Stimulated activated CD8-positive, alpha-beta memory T cell treated with anti-CD3 and anti-CD28 coated beads, Interleukin-12 subunit alpha, Interleukin-12 subunit beta, amount 100 ng/mL, for 24 hours (primary cell): ENCODE data around the gene CLRN1.
"Not testable (repeated sequence)": the region's sequence is repeated elsewhere in the genome, so short reads cannot be mapped to it uniquely, and the experiment has no call there.

Source experiments
- DNase-seq: peaks from one replicate; pipeline ENCODE4 v3.0.0-alpha.2; 2020; ENCODE audit errors: extremely low read depth

CLRN1 gene, protein sequence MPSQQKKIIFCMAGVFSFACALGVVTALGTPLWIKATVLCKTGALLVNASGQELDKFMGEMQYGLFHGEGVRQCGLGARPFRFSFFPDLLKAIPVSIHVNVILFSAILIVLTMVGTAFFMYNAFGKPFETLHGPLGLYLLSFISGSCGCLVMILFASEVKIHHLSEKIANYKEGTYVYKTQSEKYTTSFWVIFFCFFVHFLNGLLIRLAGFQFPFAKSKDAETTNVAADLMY

DNA sequence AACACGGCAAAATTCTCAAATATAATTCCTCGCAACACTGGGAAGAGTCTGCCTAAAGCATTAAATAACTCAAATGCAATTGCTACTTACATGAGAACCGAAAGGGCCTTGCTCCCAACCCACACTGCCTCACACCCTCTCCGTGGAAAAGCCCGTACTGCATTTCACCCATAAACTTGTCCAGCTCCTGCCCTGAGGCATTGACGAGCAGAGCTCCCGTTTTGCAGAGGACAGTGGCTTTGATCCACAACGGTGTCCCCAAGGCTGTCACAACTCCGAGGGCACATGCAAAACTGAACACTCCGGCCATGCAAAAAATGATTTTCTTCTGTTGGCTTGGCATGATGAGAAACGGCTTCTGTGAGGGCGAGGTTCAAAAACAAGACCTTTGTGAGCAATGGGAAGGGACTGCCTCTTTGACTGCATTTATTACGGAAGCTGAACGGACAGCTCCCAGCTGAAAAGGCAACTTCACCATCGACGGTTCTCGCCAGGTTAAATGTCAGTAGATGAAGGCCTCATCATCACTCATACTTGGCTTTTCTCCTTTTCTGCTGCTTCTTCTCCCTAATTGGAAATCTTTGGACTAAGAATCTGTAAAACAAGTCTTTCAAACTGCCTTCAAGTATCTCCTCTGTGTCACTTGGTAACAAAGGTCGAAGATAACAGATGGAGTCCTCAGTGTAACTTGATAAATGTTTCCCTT lies at the start of gene CLRN1:
CLRN1 (minus strand) TSS at position 362 of the 706 bp plus-strand sequence; CDS start at position 343, 19 bp downstream.
- no peak for DNase-seq

DNA sequence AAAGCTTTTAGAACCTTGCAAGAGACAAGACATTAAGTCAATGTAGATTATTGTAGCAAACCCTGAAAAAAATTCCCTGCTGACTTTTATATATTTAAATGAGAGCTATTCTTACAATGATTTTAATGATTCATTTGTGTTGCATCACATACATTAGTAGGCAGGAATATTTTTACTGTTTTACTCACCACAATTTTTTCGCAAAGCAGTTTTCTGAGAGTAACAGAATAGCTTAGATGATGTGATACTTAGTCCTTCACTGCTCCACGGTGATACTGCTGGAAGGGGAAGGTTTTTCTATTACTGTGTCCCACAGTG lies 43.9 kb upstream of the CLRN1 start:
- no peak for DNase-seq

DNA sequence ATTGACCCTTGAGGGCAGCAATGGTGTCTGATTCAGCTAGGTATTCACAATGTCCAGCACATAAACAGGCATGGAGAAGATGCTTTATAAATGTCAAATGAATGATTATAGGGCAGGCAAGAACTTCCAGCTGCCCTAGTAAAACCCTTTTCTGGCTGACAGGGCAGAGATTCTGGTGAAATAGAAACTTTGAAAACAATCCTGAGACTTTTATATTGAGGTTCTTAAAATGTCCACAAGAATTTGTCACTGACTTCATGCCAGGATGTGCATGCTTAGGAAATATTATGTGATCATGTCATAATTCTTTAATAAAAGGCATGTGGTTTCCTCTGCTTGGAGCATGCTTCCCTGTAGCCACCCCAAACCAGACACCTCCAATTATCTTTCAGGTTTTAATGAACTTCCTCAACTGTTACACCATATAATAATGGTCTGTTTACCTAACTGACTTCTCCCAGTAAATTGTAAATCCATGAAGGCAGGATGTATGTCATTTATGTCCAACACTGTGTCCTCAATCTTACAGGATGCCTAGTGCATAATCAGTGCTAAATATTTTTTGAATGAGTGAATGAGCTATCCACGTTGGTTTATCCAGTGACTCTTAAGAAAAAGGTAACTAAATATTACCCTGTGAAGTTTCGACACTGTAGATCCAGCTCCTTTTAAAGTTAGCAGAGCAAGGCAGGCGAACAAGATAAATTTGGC lies 43.4 kb upstream of the CLRN1 start:
- DNase-seq = no peak

DNA sequence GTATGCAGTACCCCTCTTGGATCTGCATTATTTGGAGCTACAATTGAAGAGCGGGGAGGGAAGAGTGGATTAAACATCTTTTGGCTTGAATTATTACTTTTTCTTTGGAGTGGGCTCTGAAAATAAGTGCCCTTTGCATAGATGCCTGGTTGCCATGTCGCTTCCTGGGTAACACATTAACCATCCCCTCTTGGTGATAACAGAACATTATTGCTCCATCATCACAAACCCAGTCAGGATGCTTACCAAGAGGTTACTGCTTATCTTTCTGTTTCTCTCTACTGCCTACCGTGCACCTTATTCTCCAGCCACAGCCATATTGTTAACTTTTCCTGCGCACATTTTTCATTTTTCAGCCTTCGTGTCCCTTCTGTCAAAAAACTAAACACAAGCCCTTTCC lies 42.7 kb upstream of the CLRN1 start:
- no peak for DNase-seq

DNA sequence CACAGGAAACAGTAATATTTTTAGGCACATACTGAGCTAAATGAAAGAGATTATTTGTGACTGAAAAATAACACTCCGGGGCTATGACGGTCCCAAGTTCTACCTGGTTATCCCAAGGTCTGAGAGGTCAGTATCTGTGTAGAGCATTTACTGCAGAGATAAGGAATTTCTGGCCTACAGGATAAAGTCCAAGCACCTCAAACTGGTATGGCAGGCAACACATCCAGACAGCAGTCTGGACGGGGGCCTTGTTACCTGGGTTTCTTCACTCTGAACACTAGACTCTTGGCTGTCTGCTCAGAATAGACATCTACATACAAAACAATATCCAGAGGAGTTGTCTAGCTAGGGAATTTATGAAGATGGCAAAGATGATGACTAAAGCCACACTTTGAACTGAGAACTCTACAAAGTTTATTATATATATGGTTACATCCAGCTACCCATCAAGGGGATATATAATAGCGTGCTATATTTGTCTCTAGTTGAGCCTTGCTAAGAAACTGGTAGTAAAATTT lies 42.0 kb upstream of the CLRN1 start:
- DNase-seq = no peak

DNA sequence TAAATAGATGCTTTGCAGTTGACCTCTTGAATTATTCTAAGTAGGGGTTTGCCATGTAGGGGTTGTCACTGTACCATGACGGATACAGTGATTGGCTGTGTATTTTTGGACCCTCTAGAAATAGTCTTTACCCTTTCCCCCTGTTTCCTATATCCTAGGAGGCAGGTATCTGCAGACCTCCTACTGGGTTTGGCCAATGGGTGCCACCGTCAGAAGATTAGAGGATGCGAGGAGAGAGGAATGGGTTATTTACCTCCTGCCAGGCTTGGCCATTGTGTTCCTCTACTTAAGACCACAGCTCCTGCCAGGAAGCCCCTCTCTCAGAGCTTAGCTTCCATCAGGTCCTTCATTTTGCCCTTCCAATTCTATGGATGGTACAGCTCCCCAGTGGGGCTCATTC lies 40.2 kb upstream of the CLRN1 start:
- no peak for DNase-seq

DNA sequence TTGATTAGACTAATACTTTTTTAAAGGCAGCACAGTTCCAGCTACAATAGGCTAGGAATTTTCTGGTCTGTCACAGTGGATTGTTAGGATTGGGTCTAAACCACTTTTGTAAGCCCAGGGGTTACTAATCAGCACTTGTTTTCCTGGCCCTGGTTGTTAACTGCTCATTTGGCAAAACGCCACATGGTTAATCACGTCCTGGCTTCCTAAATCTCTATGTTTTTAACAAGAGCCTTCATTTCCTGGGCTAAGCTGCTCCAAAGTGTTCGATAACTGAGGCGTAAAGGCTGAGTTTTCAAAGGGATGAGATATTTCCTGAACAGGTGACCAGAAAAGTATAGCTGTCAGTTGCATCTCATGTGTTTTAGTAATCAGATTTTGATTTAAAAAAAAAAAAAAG lies 38.9 kb upstream of the CLRN1 start:
- DNase-seq = no peak

DNA sequence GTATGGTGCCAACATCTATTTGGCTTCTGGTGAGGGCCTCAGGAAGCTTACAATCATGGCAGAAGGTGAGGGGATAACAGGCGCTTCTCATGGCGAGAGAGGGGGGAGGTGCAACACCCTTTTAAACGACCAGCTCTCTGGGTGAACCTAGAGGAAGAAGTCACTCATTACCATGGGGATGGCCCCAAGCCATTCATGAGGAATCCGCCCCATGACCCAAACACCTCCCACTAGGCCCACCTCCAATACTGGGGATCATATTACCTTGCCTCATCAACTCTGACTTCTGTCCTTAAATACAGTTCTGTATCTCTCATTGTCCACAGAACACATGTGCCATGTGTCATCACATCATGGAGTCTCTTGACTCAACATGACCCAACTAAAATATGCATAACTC lies 37.5 kb upstream of the CLRN1 start:
- no peak for DNase-seq

DNA sequence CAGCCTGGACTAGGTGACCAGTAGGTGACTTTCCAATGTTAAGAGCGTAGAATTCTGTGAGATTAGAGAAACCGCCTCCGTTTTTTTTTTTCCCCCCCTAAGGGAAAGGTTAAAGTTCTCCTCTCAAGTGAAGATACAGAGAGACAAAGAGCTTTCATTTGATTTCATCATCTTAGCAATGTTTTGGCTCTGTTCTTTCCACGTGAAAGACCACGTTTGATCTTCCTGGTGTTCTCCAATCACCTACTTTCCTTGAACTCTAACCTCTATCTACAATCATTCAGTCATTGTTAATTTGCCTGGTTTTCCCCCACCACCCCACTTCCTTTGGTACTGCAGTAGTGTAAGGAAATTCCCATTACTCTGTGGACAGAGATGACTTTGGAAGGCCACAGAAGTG lies 36.9 kb upstream of the CLRN1 start:
- DNase-seq = no peak

DNA sequence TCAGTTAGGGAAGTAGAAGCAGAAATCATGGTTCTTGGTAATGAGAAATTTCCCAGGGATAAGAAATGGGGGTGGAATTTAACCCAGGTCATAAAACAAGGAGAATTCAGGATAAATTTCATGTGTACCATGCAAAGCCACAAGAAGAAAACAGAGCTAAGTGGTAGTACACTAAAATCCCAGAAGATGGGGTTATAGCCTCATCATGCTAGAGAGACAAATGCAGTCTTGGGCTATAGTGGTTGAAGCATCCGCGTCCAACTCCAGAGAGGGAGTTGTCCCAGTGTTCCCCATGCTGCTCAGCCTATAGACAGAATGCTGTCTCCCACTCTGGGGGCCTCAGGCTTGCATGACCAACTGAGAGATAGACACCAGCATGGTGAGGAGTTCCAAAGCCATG lies 36.2 kb upstream of the CLRN1 start:
- no peak for DNase-seq

DNA sequence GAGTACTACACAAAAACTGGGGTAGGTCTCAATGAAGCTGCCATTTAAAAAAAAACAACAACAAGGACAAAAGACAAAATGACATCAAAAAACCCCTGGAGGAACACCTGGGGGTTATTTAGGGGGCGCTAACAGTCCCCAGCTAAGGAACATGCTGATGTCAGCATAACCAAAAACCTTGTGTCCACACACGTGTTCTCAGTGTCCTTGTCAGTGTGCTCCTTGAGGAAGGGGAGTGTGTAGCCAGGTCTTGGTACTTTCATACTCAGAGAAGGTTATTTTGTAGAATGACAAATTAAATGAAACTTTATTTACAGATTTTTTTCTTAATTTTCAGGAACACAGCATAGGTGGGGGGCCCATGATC lies 31.2 kb upstream of the CLRN1 start:
- no peak for DNase-seq

DNA sequence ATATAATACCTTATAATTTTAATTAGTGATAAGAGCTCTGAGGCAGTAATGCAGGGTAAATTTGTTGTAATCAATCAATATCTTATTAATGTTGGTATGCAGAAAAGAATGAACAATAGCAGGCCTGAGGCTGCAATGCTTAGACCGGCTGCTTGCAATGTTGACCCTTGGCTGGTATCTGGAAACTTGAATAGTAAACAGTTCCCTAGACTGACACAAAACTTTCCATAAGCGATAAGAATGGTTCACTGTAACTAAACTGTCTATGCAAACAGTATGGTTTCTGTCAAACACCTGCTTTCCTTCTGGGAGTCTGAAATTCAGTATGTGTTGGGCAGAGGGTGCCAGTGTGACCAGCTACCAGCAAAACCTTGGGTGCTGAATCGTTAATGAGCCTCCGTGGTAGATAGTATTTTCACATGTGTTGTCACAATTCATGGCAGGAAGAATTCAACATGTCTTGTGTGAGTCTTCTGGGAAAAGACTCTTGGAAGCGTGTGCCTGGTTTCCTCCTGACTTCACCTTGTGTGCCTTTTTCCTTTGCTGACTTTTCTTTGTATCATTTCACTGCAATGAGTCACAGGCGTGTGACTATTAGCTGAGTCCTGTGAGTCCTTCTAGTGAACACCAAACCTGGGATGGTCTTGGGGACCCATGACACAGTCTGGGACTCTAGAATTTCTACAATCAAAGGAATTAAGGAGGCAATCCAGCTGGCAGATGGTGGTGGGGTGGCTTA lies 30.7 kb upstream of the CLRN1 start:
- DNase-seq = no peak

DNA sequence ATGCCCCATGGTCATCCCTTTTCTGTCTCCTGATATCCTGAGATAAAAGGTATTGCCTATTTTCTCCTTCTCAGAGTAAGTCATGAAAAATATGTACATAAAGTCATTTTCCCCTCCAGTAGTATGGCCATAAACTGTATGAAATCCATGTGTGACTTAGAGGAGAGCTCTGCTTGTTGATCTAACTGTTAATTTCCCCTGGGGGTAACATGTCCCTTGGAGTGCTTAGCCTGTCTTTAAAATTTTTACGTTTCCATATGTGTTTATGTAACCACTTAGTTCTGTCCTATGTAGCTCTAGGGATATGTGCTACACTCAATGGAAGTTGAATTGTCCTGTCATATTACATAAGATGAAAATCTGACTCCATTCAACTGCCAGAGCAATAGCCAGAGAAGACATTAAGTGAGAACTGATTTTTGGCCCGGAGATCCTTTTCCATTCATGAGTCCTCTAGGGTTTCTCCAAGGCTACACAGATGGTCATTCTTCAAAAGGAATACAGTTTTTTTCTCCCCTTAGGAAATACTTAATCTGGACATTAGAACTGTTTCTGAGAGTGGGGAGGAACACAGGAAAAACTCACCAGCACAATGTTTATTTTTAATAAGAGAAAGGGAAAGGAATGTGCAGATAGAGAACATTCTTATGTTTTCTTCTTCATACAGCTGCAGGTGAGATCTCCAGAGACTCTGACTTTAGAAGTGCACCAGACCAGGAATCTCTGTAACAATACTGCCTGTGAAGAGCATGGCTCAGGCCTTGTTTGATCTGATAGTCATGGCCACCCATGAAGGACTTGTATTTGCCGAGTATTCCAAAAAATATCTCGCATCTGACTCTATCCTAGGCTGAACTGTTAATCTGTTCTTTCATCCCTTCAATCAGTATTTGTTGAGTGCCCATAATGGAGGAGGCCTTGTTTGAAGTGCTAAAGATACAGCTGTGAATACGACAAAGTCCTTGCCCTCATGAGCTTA lies 29.8 kb upstream of the CLRN1 start:
- no peak for DNase-seq

DNA sequence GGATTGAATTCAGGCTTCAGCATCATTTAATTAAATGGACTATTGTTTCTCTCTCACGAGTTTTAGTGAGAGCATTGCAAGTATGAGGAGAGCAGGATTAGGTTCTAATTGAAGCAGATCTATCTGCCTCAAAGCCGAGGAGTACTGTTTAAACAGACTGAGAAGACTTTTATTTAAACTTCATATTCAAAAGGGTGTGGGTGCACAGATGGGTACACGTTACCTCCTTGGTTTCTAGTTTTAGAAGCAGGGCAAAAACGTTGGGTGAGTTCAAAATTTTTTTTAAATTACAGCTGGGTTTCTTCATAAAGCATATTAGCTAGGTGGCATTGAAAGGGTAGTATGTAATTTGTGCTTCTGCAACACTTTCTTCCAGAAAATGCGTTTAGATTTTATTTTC lies 26.5 kb upstream of the CLRN1 start:
- DNase-seq = no peak

DNA sequence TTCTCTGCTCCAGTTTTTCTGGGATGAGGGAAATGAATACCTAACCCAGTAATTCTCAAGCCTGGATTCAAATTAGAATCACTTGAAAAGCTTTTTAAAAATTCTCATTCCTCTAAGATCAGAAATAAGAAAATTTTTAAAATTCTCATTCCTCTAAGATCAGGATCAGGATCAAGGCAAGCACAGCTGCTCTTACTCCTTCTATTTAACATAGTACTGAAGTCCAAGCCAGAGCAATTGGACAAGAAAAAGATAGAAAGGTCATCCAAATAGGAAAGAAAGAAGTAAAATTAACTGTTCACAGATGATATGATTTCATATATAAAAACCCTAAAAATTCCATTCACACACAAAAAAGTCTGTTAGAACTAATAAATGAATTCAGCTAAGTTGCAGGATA lies 24.2 kb upstream of the CLRN1 start:
- no peak for DNase-seq

DNA sequence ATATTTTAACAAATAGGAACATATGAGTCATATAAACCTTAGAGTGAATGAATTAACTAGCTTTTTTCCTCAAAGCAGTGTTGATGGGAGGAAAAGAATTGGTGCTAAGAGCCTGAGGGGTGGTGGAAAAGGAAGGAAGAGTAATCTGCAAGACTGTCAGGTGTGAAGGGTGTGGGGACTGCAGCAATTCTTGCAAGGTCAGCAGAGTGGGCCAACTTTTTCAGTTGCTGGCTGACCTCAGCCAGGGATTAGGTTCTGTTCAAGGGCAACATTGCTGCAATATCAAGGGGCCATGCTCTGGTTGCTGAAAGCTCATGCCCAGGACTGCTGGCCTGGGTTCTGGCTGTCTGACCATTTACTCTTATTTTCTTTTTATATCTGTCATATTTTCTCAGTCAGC lies 23.0 kb upstream of the CLRN1 start:
- no peak for DNase-seq

DNA sequence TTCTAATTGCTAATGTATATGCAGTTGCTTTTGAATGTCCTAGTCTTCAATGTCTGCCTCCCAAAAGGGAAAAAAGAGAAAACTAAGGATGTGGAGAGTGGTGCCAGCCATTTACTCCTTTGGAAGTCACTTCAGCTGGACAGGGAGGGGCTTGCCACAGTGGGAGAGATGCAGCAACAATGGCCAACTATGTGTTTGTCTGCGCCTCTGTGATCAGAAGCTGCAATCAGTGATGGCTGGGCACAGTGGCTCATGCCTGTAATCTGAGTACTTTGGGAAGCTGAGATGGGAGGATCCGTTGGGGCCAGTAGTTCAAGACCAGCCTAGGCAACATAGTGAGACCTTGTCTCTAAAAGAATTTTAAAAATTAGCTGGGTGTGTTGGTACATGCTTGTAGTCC lies 16.7 kb upstream of the CLRN1 start:
- no peak for DNase-seq

DNA sequence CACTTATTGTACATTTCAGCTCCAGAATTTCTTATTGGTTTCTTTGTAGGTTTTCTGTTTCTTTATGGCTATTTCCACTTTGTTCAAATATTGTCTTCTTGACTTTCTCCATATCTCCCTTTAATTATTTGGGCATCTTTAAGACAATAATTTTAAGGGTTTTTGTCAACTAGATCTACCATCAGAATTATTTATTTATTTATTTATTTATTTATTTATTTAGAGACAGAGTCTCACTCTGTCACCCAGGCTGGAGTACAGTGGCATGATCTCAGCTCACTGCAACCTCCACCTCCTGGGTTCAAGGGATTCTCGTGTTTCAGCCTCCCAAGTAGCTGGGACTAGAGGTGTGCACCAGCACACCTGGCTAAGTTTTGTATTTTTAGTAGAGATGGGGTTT lies 15.9 kb upstream of the CLRN1 start:
- DNase-seq = not testable (repeated sequence)

DNA sequence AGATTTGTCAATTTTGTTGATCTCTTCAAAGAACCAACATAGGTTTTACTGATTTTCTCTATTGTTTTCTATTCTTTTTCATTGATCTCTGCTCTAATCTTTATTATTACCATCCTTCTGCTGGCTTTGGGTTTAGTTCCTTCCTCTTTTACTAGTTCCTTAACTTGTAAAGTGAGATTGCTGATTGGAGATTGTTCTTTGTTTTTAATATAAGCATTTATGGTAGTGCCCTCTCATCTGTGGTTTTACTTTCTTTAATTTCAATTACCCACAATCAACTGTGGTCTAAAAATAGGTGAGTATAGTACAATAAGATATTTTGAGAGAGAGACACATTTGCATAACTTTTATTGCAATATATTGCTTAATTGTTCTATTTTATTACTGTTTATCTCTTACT lies 13.2 kb upstream of the CLRN1 start:
- no peak for DNase-seq

DNA sequence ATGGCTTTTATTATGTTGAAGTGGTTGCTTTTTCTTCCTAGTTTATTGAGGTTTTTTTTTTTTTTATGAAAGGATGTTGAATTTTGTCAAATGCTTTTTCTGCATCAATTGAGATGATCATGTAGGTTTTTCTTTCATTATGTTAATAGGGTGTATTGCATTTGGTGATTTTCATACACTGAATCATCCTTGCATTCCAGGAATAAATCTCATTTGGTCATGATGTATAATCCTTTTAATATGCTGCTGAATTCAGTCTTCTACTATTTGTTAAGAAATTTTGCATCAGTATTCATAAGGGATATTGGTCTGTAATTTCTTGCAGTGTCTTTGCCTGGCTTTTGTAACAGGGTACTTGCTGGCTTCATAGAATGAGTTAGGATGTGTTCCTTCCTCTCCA lies 11.5 kb upstream of the CLRN1 start:
- no peak for DNase-seq

DNA sequence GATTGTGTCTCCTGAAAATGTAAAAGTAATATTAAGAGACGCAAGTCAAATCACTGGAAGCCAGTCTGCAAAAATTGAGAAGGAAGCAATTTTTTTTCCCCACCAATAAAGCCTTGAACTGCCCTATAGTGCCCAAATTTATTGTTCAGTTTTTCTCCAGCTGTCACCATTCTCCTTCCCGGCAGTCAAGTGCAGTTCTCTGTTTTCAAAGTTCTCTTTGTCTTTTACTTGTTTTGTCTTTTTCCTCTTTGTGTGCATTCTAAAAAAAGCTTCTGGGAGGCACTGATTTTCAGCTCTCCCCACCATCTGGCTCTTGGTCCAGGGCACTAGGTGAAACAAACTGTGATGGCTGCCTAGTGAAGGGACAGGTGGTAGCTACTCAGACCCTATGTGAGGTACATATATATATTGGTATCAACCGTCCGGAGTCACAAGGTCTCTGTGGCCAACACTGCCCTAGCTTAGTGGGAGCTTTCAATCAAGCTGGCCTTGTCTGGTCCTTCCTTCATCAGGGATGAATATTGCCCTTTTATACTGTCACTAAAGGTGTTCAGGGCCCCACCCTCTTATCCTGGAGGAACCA lies 6.1 kb upstream of the CLRN1 start:
- no peak for DNase-seq
